Body of pancreas (tissue), 4 donors: ENCODE measurements around the gene CRIM1. TPM values are rescaled to one million over a fixed set of nuclear protein-coding genes. Genes with fewer than 3 reads are reported as not detected.

Source experiments
- ATAC-seq: fragments of 150-250 bp; one replicate; pipeline ENCODE4 v1.9.1; 2016
- DNase-seq, 4 donors: peaks; one replicate each; pipeline ENCODE4 v3.0.0-alpha.2; 2019
- H3K27ac ChIP-seq, 4 donors: fragments of 200-600 bp; sonication (generic); 1 replicate in 3 of 4; 2 replicates in 1 of 4; pipeline versions ENCODE4 v1.5.1 to v1.6.1; 2016 to 2019; ENCODE audit warnings: mild to moderate bottlenecking in 1 of 4, mixed read lengths in 1 of 4, moderate library complexity in 1 of 4
- H3K27me3 ChIP-seq, 2 donors: fragments of 200-600 bp; sonication (generic); one replicate each; pipeline ENCODE4 v1.6.0; 2016; ENCODE audit warnings: mild to moderate bottlenecking in 1 of 2
- H3K36me3 ChIP-seq, 2 donors: fragments of 200-600 bp; sonication (generic); replicated peaks in 1 of 2; 2 replicates each; pipeline ENCODE4 v1.5.1; 2016; ENCODE audit warnings: low read depth in 2 of 2; ENCODE audit not compliant: insufficient read depth in 1 of 2
- H3K4me1 ChIP-seq: fragments of 200-600 bp; sonication (generic); one replicate; pipeline ENCODE4 v1.6.0; 2016
- H3K4me3 ChIP-seq, 2 donors: fragments of 200-600 bp; sonication (generic); 1 replicate in 1 of 2; 2 replicates in 1 of 2; pipeline ENCODE4 v1.5.1; 2016 to 2019
- H3K9me3 ChIP-seq, 3 donors: fragments of 200-600 bp; sonication (generic); 1 replicate in 2 of 3; 2 replicates in 1 of 3; pipeline ENCODE4 v1.5.1; 2016
- POLR2A ChIP-seq, 3 donors: fragments of 450-650 bp; IDR thresholded peaks; one replicate each; pipeline ENCODE4 v1.6.1; 2016; ENCODE audit warnings: antibody characterized with exemption in 3 of 3, mild to moderate bottlenecking in 2 of 3
- WGBS, 2 donors: methylation state at CpG; one replicate each; pipeline ENCODE4 v1.1.5; 2017; 5-methylcytosine and 5-hydroxymethylcytosine counted together
- intact Hi-C: fragments of 100-400 bp; cut with DNase I; formaldehyde crosslinking; loops from one replicate; pipeline ENCODE4 v1.15.1; 2023
- total RNA-seq, 2 donors: library from RNA; depleted of rRNA; stranded (reverse); fragments of >200 nt; gene quantifications; one replicate each; pipeline ENCODE4 v1.1.0, GENCODE V29; 2016
- TF ChIP-seq, protein P1 (sequence below), 7 experiments: fragments of 450-650 bp in 4 of 7; fragments of 200-600 bp in 3 of 7; sonication (generic) in 3 of 7; IDR thresholded peaks; one replicate each; pipeline ENCODE4 v1.5.1; 2016 to 2019; ENCODE audit warnings: antibody characterized with exemption in 7 of 7

The CRIM1 gene
- total RNA-seq, 2 donors from 2014 or later = 41.5 to 64.6 TPM

DNA sequence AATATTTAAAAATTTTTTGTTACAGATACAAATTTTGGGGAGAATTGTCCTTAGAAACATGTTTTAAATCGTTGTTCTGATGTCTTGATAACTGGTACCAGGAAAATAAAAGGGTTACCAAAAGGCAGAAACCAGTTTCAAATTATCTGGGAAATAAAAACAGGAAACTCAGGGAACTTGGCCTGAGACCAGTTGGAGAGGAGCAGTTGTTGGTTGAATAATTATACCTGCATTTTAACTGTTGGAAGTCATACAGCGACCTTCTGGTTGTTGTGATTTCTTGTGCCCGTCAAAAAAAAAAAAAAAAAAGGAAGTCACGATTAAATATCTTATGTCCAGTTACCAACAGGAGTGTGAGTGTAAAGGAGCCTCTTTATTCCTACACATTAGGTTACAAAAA is 51.8 kb downstream of the CRIM1 start:
- intact Hi-C loops = no loop called here
- DNase-seq = no peak
- H3K9me3 ChIP-seq = no peaks in the 10 kb centered on the region
- WGBS, 2 donors = 35 to 41% methylated on average over 4 of the region's 4 CpGs
- TF ChIP-seq, protein P1, sequence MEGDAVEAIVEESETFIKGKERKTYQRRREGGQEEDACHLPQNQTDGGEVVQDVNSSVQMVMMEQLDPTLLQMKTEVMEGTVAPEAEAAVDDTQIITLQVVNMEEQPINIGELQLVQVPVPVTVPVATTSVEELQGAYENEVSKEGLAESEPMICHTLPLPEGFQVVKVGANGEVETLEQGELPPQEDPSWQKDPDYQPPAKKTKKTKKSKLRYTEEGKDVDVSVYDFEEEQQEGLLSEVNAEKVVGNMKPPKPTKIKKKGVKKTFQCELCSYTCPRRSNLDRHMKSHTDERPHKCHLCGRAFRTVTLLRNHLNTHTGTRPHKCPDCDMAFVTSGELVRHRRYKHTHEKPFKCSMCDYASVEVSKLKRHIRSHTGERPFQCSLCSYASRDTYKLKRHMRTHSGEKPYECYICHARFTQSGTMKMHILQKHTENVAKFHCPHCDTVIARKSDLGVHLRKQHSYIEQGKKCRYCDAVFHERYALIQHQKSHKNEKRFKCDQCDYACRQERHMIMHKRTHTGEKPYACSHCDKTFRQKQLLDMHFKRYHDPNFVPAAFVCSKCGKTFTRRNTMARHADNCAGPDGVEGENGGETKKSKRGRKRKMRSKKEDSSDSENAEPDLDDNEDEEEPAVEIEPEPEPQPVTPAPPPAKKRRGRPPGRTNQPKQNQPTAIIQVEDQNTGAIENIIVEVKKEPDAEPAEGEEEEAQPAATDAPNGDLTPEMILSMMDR (IDR thresholded peaks at IDR 0.05) = no peak
- no peak for TF ChIP-seq POLR2A (IDR thresholded peaks at IDR 0.05)
- H3K4me1 ChIP-seq = peaks cover 22% of the 10 kb centered on the region
- no peak overlapping the region for H3K4me3 ChIP-seq
- peak overlapping the region in 3 of 4 donors; percentile 37 to 64 (median 61) for H3K27ac ChIP-seq
- no peaks in the 10 kb centered on the region for H3K27me3 ChIP-seq
- ATAC-seq = no peak
- no peaks in the 10 kb centered on the region for H3K36me3 ChIP-seq

- no peak for DNase-seq
- H3K36me3 ChIP-seq = no peaks in the 10 kb centered on the region
- H3K27me3 ChIP-seq = no peaks in the 10 kb centered on the region
- H3K4me3 ChIP-seq = no peak overlapping the region
- H3K4me1 ChIP-seq = peaks cover 22% of the 10 kb centered on the region
- intact Hi-C loops = no loop called here
- peak; percentile 36 for ATAC-seq
- no peaks in the 10 kb centered on the region for H3K9me3 ChIP-seq
- WGBS, 2 donors = 52 to 71% methylated on average over 7 to 10 of the region's 10 CpGs
- peak overlapping the region in 3 of 4 donors; percentile 37 to 64 (median 61) for H3K27ac ChIP-seq
- TF ChIP-seq, protein P1 (IDR thresholded peaks at IDR 0.05) = no peak
- TF ChIP-seq POLR2A (IDR thresholded peaks at IDR 0.05) = no peak
Measured at GRCh38 chr2:36408198-36408703, 52.7 kb downstream of the CRIM1 start.

GRCh38 chr2:36409335-36409734 is 53.8 kb downstream of the CRIM1 start:
- peak overlapping the region in 1 of 4 donors; percentile 61 for H3K27ac ChIP-seq
- WGBS, 2 donors = 74 to 79% methylated on average over 2 of the region's 2 CpGs
- no peaks in the 10 kb centered on the region for H3K9me3 ChIP-seq
- ATAC-seq (no peak), DNase-seq (no peak)
- no peak for TF ChIP-seq POLR2A (IDR thresholded peaks at IDR 0.05)
- no peaks in the 10 kb centered on the region for H3K27me3 ChIP-seq
- no peaks in the 10 kb centered on the region for H3K36me3 ChIP-seq
- H3K4me1 ChIP-seq = peaks cover 22% of the 10 kb centered on the region
- H3K4me3 ChIP-seq = no peak overlapping the region
- intact Hi-C loops = no loop called here

- no peak for DNase-seq
- 20 to 35% methylated on average over 4 of the region's 4 CpGs for WGBS, 2 donors
- Histone ChIP-seq H3K27me3 (no peaks in the 10 kb centered on the region), H3K27ac (peak overlapping the region in 2 of 4 donors; percentile 33 to 61), H3K9me3 (no peaks in the 10 kb centered on the region), H3K36me3 (no peaks in the 10 kb centered on the region), H3K4me1 (peaks cover 22% of the 10 kb centered on the region), H3K4me3 (no peak overlapping the region)
- ATAC-seq = no peak
- intact Hi-C loops = no loop called here
- no peak for TF ChIP-seq POLR2A (IDR thresholded peaks at IDR 0.05)
- TF ChIP-seq, protein P1 (IDR thresholded peaks at IDR 0.05) = no peak
Measured at GRCh38 chr2:36409935-36410334, 54.4 kb downstream of the CRIM1 start.

- TF ChIP-seq, protein P1 (IDR thresholded peaks at IDR 0.05) = no peak
- TF ChIP-seq POLR2A (IDR thresholded peaks at IDR 0.05) = no peak
- ATAC-seq = no peak
- 56 to 69% methylated on average over 4 of the region's 4 CpGs for WGBS, 2 donors
- H3K27me3 ChIP-seq = no peaks in the 10 kb centered on the region
- H3K27ac ChIP-seq = peak overlapping the region in 1 of 4 donors; percentile 61
- intact Hi-C loops = no loop called here
- H3K36me3 ChIP-seq = no peaks in the 10 kb centered on the region
- no peaks in the 10 kb centered on the region for H3K9me3 ChIP-seq
- no peak overlapping the region for H3K4me3 ChIP-seq
- H3K4me1 ChIP-seq = peaks cover 26% of the 10 kb centered on the region
- DNase-seq = no peak
Measured at GRCh38 chr2:36410681-36411080, 55.1 kb downstream of the CRIM1 start.
